ENCODE data around the gene MPZL3.

MPZL3 gene

GRCh38 chr11:118233377-118233776, 18.8 kb downstream of the MPZL3 start:
- H3K27ac ChIP-seq, result no peak overlapping the region
- TF ChIP-seq ZFX (IDR thresholded peaks at IDR 0.05) (no peak), CTCF (conservative IDR thresholded peaks at IDR 0.05) (no peak)

- no peak overlapping the region for H3K27ac ChIP-seq
- no peak for TF ChIP-seq CTCF (conservative IDR thresholded peaks at IDR 0.05)
- TF ChIP-seq ZFX (IDR thresholded peaks at IDR 0.05), result no peak
These were observed 19.5 kb downstream of the MPZL3 start for GRCh38 chr11:118232659-118233058.

- H3K27ac ChIP-seq, result no peak overlapping the region
- TF ChIP-seq ZFX (IDR thresholded peaks at IDR 0.05), result no peak
- TF ChIP-seq CTCF (conservative IDR thresholded peaks at IDR 0.05), result no peak
These were observed 20.7 kb downstream of the MPZL3 start for GRCh38 chr11:118231461-118231860.

GRCh38 chr11:118230088-118230487, 22.1 kb downstream of the MPZL3 start:
- no peak overlapping the region for H3K27ac ChIP-seq
- TF ChIP-seq CTCF (conservative IDR thresholded peaks at IDR 0.05) (no peak), ZFX (IDR thresholded peaks at IDR 0.05) (no peak)

GRCh38 chr11:118229274-118229847, 22.8 kb downstream of the MPZL3 start:
- H3K27ac ChIP-seq, result no peak overlapping the region

GRCh38 chr11:118227865-118228785, 24.0 kb downstream of the MPZL3 start:
- no peak for TF ChIP-seq CTCF (conservative IDR thresholded peaks at IDR 0.05)
- TF ChIP-seq ZFX (IDR thresholded peaks at IDR 0.05), result no peak
- H3K27ac ChIP-seq, result no peak overlapping the region

More at GRCh38 chr11:118229274-118229847, 22.8 kb downstream of the MPZL3 start:
- TF ChIP-seq ZFX (IDR thresholded peaks at IDR 0.05) (no peak), CTCF (conservative IDR thresholded peaks at IDR 0.05) (no peak)

- H3K27ac ChIP-seq, result no peak overlapping the region
- TF ChIP-seq ZFX (IDR thresholded peaks at IDR 0.05), result no peak
These were observed 25.4 kb downstream of the MPZL3 start for GRCh38 chr11:118226781-118227180.
